GM12864 (cell line): ENCODE measurements around the gene MISP.

Source experiments
- DNase-seq: peaks from one replicate; pipeline ENCODE4 v3.0.0-alpha.2; 2011; ENCODE audit warnings: low read depth
- H3K4me3 ChIP-seq: 2 replicates; pipeline ENCODE4 v1.5.1; 2011; ENCODE audit warnings: mild to moderate bottlenecking, low read depth, low read length, control low read depth
- CTCF ChIP-seq: IDR thresholded peaks from 2 replicates; pipeline ENCODE4 v1.5.1; 2011; ENCODE audit warnings: low read depth, mild to moderate bottlenecking, moderate library complexity, low read length, control low read depth, inconsistent platforms; ENCODE audit errors: missing control alignments

The MISP gene

GRCh38 chr19:812747-813218 is 61.9 kb downstream of the MISP start:
- no peak overlapping the region for H3K4me3 ChIP-seq
- no peak for TF ChIP-seq CTCF
- DNase-seq: no peak

- TF ChIP-seq CTCF: no peak
- H3K4me3 ChIP-seq: no peak overlapping the region
- no peak for DNase-seq
Observed at GRCh38 chr19:813219-814151, 62.6 kb downstream of the MISP start.
